GM18511 (cell line): ENCODE data around the gene TNFRSF11A.
A peak's percentile ranks its signal among the peaks of the same experiment; 100 is the strongest.

ENCODE experiments used
- ATAC-seq: cut with Tn5 transposase; IDR thresholded peaks from one replicate; pipeline ENCODE4 v1.9.1; 2021; ENCODE audit warnings: mild to moderate bottlenecking, moderate library complexity; ENCODE audit not compliant: unreplicated experiment

The TNFRSF11A gene

DNA sequence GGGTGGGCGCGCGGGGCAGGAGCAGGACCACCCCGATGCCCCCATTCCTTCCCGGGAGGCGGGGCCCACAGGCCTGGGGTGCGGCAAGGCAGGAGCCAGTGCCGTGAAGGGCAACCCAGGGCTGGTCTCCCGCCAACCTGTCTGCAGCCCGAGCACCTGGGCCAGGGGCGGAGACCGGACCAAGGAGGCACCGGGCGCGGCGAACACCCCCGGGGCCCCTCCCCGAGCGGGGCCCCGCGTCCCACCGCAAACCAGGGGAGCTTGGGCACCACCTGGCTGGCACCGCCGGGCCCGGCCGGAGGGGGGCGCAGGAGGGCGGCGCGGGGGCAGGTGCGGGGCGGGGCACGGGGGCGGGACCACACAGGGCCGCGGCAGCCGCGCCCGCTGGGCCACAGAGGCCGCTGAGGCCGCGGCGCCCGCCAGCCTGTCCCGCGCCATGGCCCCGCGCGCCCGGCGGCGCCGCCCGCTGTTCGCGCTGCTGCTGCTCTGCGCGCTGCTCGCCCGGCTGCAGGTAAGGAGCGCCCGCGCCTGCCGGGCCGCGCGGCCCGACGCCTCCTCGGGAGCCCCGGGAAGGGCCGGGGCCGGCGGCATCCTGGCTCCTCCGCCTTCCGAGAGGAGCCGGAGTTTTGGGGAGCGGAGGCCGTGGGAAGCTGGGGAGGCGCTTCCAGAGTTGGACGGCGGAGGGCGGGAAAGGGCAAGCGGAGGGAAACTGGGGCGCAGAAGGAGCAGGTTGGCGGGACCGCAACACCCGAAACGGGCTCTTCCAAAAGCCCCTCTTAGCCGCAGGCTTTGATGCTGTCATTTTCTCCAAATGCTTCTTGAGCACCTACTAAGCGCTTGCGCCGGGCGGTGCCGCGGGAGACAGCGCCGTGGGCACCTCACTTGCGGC is at the start of gene TNFRSF11A:
TNFRSF11A (plus strand) TSS at position 394 of the 889 bp plus-strand sequence; CDS start at position 437, 43 bp downstream.
- ATAC-seq, result peak; percentile 72

GRCh38 chr18:62277045-62277444 is 48.1 kb upstream of the TNFRSF11A start:
- ATAC-seq, result no peak

DNA sequence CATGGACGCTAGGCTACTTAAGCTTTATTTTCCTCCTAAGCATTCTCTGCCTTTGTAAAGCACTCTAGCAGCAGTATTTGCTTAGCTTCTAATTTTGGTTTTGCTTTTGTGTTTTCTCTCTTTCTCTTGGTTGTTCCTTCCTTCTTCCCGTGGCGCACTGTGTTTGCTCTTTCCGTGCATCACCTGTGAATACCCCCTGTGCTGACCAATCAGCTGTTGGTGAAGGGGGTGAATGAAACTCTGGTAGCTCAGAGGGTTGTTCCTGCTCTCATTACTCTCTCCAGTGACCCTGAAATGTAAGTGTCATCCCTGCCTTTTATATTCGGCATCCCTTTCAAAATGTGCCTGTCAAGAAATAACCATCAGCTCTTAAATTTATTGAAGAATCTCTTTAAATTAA is 45.5 kb upstream of the TNFRSF11A start:
- ATAC-seq, result no peak

DNA sequence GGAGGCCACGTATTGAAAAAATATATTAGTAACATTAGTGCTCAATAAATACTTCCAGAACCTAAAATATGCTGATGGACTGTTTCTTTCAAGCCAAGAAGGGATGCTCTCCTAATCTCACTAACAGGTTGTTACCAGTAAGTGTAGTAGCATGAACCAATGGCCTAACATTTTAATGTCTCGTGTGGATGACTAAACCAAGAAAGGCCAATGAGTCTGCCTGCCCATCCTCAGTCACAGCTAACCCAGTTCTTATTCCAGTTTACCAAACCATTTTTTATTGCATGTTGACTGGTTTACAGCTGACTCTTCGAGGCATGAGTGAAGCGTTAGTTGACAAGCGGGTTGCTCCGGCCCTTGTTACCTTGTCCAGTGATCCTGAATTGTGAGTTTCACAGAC is 45.1 kb upstream of the TNFRSF11A start:
- no peak for ATAC-seq

DNA sequence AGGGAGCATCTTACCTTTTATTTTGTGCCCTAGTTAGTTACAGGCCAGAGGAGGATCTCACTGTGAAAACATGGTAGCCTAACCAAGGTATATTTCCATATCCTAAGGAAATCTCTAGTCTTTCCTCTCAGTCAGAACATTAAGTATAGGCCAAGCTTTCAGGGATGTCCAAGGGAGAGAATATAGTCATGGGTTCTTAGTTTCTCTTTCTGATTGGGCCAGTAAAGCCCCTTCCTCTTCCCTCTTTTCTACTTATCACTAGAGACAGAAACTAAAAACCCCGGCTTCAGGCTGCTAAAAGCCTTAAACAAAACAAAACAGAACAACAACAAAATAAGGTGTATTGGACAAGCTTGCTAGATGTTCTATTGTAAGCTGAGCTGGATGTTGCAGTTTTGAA is 44.3 kb upstream of the TNFRSF11A start:
- ATAC-seq, result no peak

DNA sequence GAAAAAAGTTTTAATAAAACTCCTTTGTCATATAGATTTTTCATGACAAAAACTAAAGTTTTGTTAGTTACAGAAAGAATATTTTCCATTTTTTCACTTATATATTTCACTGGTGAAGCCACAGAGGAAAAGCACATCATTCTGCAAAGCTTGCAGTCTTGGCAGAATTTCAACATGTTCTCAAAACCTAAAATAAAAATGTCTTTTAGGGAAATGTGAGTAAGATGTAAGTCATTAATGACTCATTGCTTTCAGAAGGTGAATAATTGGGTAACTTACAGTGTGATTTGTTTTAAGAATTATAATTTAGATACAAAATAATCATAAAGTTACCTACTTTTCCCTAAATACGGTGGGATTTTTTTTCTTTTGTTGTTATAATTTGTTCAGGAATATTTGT is 43.4 kb upstream of the TNFRSF11A start:
- no peak for ATAC-seq

GRCh38 chr18:62282188-62282629 is 42.9 kb upstream of the TNFRSF11A start:
- ATAC-seq, result no peak

- ATAC-seq, result no peak
These were observed 40.5 kb upstream of the TNFRSF11A start for GRCh38 chr18:62284637-62285036.

- ATAC-seq, result no peak
These were observed 39.8 kb upstream of the TNFRSF11A start for GRCh38 chr18:62285281-62285680.

GRCh38 chr18:62287781-62288664 is 37.1 kb upstream of the TNFRSF11A start:
- ATAC-seq, result peak; percentile 51

GRCh38 chr18:62288665-62289008 is 36.5 kb upstream of the TNFRSF11A start:
- peak; percentile 80 for ATAC-seq

DNA sequence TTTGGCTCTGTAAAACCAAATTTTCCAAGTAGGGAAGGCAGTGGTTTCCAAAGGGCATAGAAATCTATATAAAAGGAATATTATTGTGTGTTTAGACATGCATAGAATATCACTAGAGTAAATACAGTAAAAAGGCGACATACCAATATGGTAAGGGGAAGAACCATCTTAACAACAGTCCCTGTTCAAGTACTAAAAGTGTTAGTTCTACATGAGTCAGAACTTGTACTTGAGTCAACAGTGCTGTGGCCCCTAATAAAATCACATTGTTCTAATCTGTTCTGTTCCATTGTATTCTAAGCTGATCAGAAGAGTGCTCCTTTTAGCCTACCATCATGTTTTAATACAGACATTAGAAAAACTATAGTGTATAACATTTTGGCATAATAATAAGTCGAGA is 36.1 kb upstream of the TNFRSF11A start:
- ATAC-seq, result peak; percentile 73

DNA sequence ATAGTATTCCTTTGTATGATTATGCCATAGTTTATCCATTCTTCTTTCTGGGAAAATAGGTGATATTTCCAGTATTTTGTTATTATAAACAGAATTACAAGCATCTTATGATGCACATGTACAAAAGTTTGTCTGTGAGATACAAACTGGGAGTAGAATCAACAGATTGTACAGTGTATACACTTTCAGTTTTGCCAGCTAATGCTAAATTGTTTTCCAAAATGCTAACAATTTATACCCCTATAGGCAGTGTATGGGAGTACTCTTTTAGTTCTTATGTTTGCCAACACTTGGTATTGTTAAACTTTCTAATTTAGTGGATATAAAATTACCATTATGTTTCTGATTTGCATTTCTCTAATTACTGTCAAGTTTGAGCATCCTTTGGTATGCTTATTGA is 31.0 kb upstream of the TNFRSF11A start:
- ATAC-seq, result no peak

GRCh38 chr18:62300359-62300963 is 24.6 kb upstream of the TNFRSF11A start:
- no peak for ATAC-seq

GRCh38 chr18:62301322-62301721 is 23.8 kb upstream of the TNFRSF11A start:
- ATAC-seq, result no peak

GRCh38 chr18:62312851-62313250 is 12.3 kb upstream of the TNFRSF11A start:
- peak; percentile 59 for ATAC-seq

DNA sequence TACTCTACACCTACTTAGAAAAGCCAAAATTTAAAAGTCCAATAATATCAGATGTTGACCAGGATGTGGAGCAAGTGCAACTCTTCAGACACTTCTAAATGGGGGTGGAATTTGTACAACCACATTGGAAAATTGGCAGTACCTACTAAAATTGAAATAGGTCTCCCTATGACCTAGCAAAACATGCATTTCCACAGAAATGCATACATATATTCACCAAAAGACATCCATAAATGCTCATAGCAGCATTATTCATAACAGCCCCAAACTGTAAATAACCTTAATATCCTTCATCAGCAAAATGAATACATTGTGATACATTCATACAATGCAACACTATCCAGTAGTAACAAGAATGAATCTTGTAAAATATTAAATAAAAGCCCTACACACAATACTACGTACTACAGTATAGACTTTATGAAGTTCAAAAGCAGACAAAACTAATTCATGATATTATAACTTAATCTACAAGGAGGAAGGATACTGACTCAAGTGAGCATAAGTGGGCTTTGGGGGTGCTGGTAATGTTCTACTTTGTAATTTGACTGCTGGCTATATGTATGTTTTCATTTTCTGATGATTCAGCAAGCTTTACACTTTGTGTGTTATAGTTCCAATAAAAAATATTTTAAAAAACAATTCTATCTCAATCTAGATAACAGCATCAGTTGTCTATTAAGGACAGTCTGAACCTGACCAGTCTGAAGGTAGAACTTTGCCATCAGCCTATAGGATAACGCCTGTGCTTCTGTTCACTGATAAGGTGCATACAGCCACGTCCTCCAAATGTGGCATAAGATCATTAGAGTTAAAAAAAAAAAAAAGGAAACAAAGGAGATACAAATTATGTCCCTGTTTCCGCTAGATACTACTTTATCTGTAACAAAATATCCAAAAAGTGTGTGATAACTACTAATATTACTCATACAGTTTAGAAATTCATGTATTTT is 6.6 kb upstream of the TNFRSF11A start:
- no peak for ATAC-seq

DNA sequence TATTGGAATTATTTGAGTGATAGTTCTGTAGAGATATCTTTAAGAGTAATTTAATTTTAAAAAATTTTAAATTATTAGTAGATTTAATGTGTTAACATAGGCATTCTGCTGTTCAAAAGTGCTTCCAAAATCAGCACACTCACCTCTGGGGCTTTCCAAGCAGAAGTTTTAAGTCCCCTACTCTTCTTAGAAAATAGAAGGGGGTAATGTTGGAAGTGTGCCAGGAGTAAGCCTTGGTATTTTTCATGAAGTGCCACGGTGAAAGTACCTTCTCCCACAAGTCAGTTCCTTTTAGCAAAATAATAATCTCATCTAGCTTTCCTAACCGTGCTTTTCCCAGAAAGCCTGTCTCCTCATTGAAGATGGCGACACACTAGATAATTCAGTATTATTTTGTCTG is 3.9 kb upstream of the TNFRSF11A start:
- no peak for ATAC-seq

GRCh38 chr18:62323483-62324180 is 1.5 kb upstream of the TNFRSF11A start:
- ATAC-seq, result no peak
